ENCODE results near the gene NOVA2.

Gene NOVA2

GRCh38 chr19:45887200-45887710 lies 86.4 kb downstream of the NOVA2 start:
- DNase-seq, result no peak

GRCh38 chr19:45886427-45887199 lies 87.1 kb downstream of the NOVA2 start:
- peak; percentile 93 for DNase-seq

DNA sequence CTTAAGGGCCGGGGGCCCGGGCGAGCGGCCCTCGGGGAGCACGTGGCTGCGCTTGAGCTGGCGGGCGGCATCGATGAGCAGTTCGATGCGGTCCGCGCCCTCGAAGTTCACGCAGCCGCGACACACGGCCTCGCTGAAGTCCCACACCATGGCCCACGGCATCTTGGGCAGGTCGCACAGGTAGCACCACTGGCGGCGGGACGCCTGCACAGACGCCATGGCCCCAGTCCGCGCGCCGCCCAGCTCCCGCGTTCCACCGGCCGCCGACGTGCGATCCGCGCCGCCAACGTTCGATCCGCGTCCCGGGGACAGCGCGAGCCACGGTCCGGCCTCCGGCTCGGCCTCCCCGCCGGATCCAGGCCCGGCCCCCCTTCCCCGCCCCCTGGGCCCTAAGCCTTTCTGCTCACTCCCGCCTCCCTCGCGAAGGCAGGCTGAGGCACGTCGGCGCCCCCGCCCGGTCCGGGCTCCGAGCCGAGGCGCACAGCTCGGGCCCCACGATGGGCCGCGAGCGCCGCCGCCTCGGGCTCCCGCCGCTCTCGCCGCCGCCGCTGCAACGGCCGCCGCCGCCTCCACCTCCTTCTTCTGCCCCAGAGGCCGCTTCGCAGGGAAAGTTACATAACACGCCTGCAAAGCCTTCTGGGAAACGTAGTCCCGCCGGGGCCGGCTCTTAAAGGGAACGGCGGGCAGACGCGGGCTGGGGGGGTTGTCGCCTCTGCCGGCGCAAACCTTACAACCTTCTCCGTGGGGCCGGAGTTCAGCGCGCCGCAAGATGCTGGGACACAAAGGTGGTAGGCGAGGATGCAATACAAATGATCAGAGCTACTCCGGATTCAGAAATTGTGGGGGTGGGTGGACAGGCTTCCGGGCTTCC lies 87.9 kb downstream of the NOVA2 start, which contains the start of gene IRF2BP1:
IRF2BP1 (minus strand) TSS at position 586 of the 871 bp plus-strand sequence; CDS start at position 219, 367 bp downstream.
- peak; percentile 93 for DNase-seq

DNA sequence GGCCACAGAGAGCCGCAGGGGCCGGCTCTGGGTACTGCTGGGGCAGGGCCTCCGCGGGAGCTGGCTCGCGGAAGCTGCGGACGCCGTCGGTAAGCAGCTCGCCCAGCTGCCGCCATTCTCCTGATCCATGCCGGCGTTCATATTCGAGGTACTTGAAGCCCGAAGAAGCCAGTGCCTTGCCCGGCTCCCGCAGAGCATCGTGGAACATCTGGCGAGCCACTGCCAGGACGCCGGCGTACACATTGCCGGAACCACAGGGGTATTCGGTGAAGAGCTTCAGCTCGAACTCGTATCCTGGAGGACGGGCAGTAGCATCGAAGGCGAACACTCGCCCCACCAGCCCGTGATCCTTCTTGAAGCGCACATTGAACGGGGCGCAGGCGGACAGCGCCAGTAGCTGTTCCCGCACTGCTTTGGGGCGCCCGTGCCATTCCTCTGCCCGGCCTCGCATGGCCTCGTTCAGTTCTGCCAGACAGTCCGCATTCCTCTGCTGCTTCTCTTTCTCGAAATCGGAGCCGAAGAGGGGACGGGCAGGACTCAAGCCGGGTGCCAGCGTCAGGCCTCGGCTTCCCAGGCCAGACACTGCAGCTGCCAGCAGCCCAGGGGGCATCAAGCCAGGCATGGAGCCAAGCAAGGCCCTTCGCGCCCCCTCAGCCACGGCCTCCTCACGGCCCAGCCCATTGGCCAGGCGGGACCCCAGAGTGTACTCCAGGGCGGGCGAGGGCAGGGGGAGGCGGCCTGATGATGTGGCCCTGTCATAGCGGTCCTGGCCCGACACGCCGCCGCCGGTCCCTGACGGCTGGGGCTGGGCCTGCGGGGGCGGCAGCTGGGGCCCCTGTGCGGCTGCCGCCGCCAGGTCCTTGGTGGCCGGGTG lies 88.7 kb downstream of the NOVA2 start:
- DNase-seq, result no peak

DNA sequence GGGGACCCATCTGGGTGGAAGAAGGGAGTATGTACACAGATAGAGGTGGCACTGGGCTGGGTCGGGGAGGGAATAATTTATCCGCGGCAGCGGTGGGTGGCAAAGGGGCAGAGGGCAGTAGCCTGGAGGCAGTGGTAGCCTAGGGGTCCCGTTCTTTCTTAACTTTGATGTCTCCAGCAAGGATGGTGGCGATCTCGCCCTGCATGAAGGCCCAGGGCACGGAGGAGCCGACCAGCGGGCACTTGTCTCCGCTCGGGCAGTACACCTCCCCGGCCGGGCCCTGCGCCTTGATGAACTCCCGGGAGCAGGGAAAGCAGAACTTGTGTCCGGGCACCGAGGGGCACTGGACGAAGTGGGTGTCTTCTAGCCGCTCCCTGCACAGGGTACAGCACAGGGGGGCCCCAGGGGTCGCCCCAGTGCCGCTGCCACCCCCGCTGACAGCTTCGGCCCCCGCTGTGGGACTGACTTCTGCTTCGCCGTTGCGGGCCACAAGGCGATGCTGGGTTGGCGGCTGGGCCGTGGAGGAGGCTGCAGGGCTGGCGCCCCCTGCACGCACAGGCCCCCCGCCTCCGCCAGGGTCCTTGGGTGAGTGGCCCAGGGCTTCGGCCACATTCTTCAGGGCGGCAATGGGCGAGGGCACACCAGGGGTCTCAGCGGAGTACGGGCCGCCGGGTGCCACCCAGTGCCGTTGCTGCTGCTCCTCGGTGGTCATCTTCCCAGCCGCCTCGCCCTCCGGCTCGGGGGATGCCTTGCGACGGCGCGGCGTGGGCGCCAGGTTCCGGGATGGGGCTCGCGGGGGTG lies 89.6 kb downstream of the NOVA2 start:
- DNase-seq, result no peak

Data from EL (cell line).